NCI-H510A (cell line): ENCODE measurements around the gene APBB2.
"Not testable (repeated sequence)": the region's sequence is repeated elsewhere in the genome, so short reads cannot be mapped to it uniquely, and the experiment has no call there.

Experiments used
- DNase-seq: peaks from one replicate; lab custom pipeline; 2025; lab: John Stamatoyannopoulos, UW

APBB2 gene

GRCh38 chr4:41156574-41156973 is 57.8 kb downstream of the APBB2 start:
- DNase-seq: no peak

DNA sequence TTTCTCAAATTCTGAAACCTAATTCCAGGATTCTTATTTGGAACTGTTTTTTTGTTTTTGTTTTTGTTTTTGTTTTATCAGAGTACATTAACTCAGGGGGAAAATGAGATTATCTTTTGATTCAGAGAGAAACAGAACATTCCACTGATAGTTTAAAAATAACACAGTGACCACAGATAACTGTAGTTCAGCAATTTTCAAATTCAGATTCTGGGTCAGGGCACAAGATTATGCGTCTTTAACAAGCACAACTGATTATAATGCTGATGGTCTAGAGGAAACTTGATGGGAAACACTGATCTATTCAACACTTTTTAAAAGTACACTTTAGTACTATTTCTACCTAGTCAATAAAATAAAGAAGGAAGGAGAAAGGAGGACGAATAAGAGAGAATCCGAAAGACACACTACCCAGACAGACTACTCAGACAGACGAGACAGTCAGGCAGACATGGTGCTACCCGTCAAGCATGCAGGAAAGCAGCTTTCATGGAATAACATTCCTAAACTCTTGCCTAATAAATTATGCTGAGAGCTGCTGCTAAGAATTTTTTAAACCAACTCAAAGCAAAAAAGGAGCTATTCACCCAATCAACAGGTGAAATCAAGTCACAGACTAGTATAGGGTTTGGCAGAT is 59.0 kb downstream of the APBB2 start:
- no peak for DNase-seq

GRCh38 chr4:41154814-41155177 is 59.5 kb downstream of the APBB2 start:
- no peak for DNase-seq

DNA sequence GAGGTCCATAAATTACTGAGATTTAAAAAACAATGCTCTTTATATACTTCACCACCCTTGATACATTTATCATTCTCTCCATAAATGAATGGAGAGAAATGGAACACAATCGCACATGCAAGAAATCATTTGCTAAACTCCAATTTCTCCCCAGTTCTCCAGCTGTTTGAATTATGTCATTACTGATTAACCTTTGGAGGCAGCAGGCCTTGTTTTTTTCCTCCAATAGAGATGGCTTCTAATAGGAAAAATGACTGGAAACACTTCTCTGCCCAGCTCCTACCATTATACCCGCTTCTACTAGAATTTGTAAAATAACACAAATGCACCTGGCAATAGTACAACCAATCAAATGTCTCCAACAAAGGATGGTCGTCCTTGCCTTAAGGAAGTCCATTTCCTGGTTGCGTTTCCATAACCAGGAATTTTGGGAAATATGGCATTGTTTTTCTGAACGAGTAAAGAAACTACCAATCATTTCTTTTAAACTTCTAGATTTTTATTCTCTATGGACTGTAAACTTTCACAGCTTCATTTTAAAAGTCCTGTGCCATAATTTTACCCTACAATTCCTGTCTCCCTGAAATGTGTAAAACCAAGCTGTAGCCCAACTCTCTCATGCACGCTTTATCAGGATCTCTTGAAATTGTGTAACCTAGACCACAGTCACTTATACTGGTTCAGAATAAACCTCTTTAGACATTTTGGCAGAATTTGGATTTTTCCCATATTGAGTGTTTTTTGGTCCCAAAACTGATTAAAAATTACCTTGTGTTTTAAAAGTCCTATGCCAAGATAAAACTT is 60.1 kb downstream of the APBB2 start:
- no peak for DNase-seq

DNA sequence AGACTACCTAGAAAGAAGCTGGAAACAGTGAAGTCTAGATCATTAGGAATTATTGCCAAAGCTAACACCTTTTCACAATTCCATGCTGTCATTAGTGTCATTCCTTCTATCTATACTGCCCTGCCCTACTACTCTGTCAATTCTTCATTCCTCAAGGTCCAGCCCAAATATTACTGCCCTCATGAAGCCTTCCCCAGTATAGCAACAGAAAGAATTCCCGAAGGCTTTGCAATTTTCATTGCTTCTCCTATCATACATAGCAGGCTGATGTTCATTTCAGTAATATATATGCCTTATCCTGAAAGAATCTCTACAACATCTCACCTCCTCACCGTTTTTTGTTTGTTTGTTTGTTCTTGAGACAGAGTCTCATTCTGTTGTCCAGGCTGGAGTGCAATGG is 63.9 kb downstream of the APBB2 start:
- DNase-seq: no peak

GRCh38 chr4:41149568-41149967 is 64.8 kb downstream of the APBB2 start:
- DNase-seq: not testable (repeated sequence)

- DNase-seq: no peak
These were observed 65.4 kb downstream of the APBB2 start for GRCh38 chr4:41148931-41149330.

DNA sequence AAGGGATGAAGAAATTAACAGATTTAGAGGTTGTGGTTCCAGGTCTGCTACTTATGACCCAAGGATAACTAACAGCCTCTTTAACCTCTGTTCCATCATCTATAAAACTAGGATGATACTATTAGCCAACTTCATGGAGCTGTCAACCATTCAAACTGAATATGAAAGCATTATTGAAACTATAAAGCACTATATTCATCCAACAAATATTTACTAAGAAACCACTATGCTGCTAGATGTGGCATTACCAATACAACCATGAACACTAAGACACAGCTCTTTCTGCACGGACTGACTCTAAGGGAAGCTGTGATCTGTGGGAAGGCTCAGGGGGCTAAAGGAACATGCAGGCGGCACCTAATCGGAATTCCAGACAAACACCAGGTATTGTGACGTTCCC is 66.0 kb downstream of the APBB2 start:
- DNase-seq: no peak

DNA sequence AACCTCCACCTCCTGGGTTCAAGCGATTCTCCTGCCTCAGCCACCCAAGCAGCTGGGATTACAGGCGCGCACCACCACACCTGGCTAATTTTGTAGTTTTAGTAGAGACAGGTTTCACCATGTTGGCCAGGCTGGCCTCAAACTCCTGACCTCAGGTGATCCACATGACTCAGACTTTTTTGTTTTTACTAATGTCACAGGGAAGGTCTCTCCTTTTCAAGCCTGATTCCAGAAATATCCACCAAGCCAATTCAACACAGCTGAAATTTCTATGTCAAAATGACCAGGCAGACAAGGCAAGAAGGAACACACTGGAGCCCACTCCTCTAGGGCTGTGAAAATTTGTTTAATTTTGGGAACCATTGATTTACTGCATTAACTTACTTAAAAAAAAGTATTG is 66.8 kb downstream of the APBB2 start:
- not testable (repeated sequence) for DNase-seq

- DNase-seq: no peak
These were observed 67.4 kb downstream of the APBB2 start for GRCh38 chr4:41146716-41147506.

DNA sequence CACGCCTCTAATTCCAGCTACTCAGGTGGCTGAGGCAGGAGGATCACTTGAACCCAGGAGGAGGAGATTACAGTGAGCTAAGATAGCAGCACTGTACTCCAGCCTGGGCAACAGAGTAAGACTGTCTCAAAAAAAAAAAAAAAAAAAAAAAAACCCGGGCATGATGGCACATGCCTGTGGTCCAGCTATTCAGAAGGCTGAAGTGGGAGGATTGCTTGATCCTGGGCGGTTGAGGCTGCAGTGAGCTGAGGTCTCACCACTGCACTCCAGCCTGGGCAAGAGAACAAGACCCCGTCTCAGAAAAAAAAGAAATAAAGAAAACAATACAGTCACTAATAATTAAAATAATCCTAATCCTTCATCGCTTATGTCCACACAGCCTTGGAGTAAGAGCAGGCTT is 68.1 kb downstream of the APBB2 start:
- DNase-seq: no peak

DNA sequence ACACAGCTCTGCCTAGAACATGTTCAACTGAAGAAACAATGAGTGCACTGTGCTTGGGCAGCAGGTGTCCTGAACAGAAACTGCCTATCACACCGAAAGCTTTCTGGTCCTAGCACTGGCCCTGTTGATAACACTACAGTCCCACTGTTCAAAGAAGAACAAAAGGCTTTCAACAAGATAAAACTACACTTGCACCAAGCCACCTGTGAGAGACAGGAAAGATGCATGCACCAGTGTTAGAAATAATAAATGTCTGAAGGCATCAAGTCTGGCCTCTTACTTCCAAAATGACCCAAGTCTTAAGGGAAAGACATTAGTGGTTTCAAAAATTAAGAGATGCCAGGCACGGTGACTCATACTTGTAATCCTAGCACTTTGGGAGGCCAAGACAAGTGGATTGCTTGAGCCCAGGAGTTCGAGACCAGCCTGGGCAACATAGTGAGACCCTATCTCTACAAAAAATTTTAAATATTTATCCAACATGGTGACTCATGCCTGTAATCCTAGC is 68.7 kb downstream of the APBB2 start:
- DNase-seq: no peak

GRCh38 chr4:41144812-41145211 is 69.5 kb downstream of the APBB2 start:
- DNase-seq: no peak

GRCh38 chr4:41144040-41144379 is 70.3 kb downstream of the APBB2 start:
- no peak for DNase-seq

DNA sequence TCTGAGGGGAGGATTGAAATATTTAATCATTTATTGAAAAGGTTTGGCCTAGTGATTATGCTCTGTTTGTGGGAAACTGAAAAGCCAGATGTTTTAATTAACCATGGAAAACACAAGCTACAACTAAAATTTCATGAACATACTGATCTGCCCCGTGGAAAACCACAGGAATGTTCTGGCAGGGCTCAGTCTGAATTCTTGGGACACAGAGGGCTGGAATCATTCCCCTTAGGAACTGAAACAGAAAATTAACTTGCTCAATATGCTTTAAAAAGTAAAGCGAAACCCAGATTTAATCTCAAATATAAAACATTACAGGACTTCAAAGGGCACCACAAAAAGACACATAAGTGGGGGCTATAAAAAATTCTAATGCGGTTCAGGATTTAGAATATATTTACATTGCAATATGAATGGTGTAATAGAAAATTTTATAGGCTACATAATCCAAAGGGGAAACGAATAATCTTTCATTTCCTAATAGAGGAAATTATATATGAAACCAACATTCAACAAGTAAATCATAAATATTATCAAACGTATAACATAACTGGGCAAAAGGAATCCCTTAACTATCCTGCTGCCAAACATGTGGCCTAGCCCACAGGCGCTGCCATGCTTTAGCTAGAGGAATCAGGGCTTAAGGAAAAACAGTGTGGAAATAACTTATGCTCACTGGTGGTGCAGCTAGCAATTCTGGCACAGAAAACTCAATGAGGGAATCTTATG is 70.9 kb downstream of the APBB2 start:
- DNase-seq: no peak

DNA sequence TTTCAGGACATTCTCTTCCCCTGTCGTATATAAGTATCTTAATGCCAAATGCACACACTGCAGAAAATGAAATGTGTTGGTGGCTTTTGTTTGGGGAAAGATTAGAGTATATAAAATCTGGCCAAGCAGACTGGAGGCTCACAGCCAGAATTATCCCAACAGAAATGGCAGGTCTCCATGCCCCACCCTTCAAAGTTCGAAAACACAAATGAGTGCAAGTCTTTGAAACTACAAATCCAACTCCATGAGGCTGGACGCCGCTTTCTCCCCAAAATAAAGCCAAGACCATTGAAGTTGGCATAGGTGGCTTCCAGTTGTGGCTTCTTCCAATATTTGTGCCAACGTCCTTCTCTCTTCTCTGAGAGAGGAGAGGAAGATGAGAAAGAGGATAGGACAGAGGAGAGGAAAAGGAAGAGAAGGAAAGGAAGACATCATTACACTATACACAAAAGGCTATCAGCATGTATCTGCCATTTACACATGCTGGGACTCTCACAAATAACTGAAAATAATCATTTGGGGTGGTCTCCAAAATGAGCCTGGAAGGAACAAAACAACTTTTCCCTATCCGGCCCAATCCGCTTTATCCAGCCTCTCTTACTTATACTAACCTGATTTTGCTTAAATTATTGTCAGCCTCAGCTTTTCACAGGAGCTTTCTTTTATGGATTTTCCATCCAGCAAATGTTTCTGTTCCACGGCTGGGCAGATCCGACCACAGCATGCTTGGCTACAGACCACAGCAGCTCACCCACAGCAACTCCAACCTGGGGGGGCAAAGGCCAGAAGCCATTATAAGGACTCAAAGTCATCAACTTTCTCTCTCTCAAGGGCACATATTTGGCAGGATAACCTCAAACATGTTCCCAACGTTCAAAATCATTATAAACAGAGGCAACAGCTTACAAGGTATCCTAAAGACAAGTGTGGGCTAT is 71.7 kb downstream of the APBB2 start:
- no peak for DNase-seq

GRCh38 chr4:41141900-41142299 is 72.4 kb downstream of the APBB2 start:
- DNase-seq: no peak

- no peak for DNase-seq
These were observed 73.9 kb downstream of the APBB2 start for GRCh38 chr4:41140410-41140809.

- DNase-seq: no peak
These were observed 76.5 kb downstream of the APBB2 start for GRCh38 chr4:41137879-41138278.

DNA sequence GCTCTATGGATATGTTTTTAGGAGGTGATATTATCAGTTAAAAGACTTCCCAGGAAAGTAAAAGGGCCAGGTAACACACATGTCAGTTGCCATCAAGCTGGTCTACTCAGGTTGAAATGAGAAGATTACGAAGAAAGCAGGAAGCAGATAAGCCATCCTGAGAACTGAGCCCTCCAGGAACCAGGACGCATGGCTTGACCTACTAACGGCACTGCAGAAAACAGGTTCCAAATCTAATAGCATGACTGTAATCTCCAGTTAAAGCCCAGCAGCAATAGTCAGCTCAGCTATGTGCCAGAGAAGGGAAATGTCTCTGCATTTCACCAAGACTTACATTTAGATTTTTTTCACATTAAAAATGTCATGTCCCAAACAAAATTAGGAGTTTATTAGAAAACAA is 77.9 kb downstream of the APBB2 start:
- DNase-seq: no peak

GRCh38 chr4:41135801-41136200 is 78.5 kb downstream of the APBB2 start:
- DNase-seq: no peak
